ENCODE data around the gene GPS1. TPM values are rescaled to one million over a fixed set of nuclear protein-coding genes. Genes with fewer than 3 reads are reported as not detected.

The GPS1 gene
- total and polyA plus RNA-seq, 2 donors (not counting 1 experiment from before 2014, with no cell fraction given): 80.5 to 124 TPM

DNA sequence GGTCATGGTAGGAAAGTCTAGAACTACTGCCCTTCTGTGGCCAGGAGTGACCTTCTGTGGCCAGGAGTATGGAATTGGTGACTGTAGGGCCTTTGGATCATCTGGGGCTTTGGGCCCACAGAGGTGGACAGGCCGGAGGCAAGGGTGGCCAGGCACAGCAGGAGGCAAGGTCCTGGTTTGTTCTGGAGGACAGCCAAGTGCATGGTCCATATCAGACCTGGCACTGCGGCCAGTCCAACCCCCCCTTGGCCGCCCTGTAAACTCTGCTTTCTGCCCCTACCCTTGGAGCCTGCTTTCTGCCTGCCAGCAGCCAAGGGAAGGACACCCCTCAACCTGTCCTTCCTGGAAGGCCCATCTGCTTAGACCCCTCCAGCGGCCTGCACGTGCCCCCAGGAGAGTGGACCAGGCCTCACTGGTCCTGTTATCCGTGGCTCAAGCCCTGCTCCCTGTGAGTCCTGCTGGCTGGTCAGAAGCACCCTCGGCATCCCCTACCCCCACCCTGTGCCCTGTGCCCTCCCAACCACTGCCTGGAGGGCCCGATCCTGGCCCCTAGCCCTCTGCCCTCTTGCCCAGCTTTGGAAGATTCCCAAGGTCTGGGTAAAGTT, 11.9 kb upstream of the GPS1 start:
- Mint-ChIP-seq H3K4me3 (peak overlapping the region; percentile 24), H3K27ac (no peak overlapping the region), H3K4me1 (peaks cover 22% of the 10 kb centered on the region), H3K27me3 (no peaks in the 10 kb centered on the region), H3K9me3 (ENCODE audit: insufficient read depth) (no peaks in the 10 kb centered on the region)
- WGBS (ENCODE audit: insufficient coverage): 98% methylated on average over 8 of the region's 8 CpGs
- no peak overlapping the region for H3K4me2 ChIP-seq (replicated peaks; ENCODE audit: low read depth, low read length, poor library complexity, severe bottlenecking)
- no peak for DNase-seq
- ATAC-seq (ENCODE audit: low read depth): no peak
- ChIA-PET CTCF (interaction anchor here (1.3 kb wide), 1 partner anchor 58 kb away, joined by 3 read pairs; the partner anchor contains the start of gene FASN), POLR2A (no interaction called here)
- H3K4me3 ChIP-seq (ENCODE audit: control extremely low read depth in 1 of 5, extremely low read depth in 1 of 5, insufficient read depth in 1 of 5, low read depth in 2 of 5, low read length in 4 of 5): no peak overlapping the region
- H3K4me1 ChIP-seq (ENCODE audit: control insufficient read depth in 2 of 2, insufficient read depth in 2 of 2, low read length in 2 of 2): peaks cover 18 to 19% of the 10 kb centered on the region in 2 donors
- H3K27me3 ChIP-seq (replicated peaks in 1 of 4; ENCODE audit: control extremely low read depth in 1 of 4, control insufficient read depth in 3 of 4, insufficient read depth in 4 of 4, low read length in 3 of 4): no peaks in the 10 kb centered on the region
- intact Hi-C loops (cut with micrococcal nuclease): loop anchor here (10.0 kb wide), 1 partner anchor 515 kb away; no protein-coding TSS in a partner anchor
- H3K79me2 ChIP-seq (ENCODE audit: control insufficient read depth, insufficient read depth, low read length): peaks cover 14% of the 10 kb centered on the region
- no peak overlapping the region for H3K27ac ChIP-seq (ENCODE audit: low read length in 2 of 2)
- H3K9me3 ChIP-seq (ENCODE audit: control extremely low read depth in 1 of 3, control insufficient read depth in 2 of 3, insufficient read depth in 1 of 3, low read length in 2 of 3): peaks cover 0 to 2% (median 0%) of the 10 kb centered on the region in 3 donors
- no peaks in the 10 kb centered on the region for H3K36me3 ChIP-seq (replicated peaks in 1 of 2; ENCODE audit: control extremely low read depth in 1 of 2, control insufficient read depth in 1 of 2, extremely low read depth in 1 of 2, insufficient read depth in 2 of 2, low read length in 1 of 2)
- no peak overlapping the region for H3K9ac ChIP-seq (ENCODE audit: low read length)
- H4K20me1 ChIP-seq (ENCODE audit: control insufficient read depth, insufficient read depth, low read length, poor library complexity, severe bottlenecking): peaks cover 18% of the 10 kb centered on the region
- TF ChIP-seq EZH2 (IDR thresholded peaks at IDR 0.05; ENCODE audit: borderline replicate concordance, insufficient read depth, low read depth, low read length, poor library complexity, severe bottlenecking): no peak
- no peak overlapping the region for H2AFZ ChIP-seq (ENCODE audit: insufficient read depth, low read depth, low read length, poor library complexity, severe bottlenecking)

DNA sequence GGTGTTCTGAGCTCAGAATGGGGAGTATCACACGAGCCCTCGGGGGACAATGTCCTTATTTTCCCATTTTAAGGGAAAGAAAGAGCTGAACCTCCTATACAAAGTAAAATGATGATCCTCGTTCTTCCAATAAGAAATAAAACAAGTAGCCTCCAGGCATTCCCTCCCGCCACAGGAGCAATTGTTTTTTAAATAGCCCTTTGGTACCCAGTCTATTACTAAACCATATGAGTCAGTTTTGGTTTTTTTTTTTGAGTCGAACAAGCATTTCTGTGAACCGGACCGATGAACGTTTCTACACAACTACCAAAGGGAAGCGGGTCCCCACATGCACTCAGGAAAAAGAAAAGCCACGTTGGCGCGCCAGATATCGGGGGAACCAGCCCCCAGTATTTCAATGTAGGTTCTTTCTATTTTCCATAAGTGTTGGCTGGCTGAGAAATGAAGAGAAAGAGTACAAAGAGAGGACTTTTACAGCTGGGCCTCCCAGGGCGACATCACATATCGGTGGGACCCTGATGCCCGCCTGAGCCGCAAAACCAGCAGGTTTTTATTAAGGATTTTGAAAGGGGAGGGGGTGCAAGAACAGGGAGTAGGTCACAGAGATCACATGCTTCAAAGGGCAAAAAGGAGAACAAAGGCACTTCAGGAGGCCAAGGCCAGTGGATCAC, 10.4 kb upstream of the GPS1 start:
- Mint-ChIP-seq H3K9me3 (ENCODE audit: insufficient read depth) (no peaks in the 10 kb centered on the region), H3K4me3 (no peak overlapping the region), H3K4me1 (peaks cover 13% of the 10 kb centered on the region), H3K27me3 (no peaks in the 10 kb centered on the region), H3K27ac (no peak overlapping the region)
- 94% methylated on average over 5 of the region's 17 CpGs for WGBS (ENCODE audit: insufficient coverage)
- no peak overlapping the region for H2AFZ ChIP-seq (ENCODE audit: insufficient read depth, low read depth, low read length, poor library complexity, severe bottlenecking)
- H3K27ac ChIP-seq (ENCODE audit: low read length in 2 of 2): no peak overlapping the region
- intact Hi-C loops (cut with micrococcal nuclease): no loop called here
- TF ChIP-seq EZH2 (IDR thresholded peaks at IDR 0.05; ENCODE audit: borderline replicate concordance, insufficient read depth, low read depth, low read length, poor library complexity, severe bottlenecking): no peak
- TF ChIP-seq, protein P1, sequence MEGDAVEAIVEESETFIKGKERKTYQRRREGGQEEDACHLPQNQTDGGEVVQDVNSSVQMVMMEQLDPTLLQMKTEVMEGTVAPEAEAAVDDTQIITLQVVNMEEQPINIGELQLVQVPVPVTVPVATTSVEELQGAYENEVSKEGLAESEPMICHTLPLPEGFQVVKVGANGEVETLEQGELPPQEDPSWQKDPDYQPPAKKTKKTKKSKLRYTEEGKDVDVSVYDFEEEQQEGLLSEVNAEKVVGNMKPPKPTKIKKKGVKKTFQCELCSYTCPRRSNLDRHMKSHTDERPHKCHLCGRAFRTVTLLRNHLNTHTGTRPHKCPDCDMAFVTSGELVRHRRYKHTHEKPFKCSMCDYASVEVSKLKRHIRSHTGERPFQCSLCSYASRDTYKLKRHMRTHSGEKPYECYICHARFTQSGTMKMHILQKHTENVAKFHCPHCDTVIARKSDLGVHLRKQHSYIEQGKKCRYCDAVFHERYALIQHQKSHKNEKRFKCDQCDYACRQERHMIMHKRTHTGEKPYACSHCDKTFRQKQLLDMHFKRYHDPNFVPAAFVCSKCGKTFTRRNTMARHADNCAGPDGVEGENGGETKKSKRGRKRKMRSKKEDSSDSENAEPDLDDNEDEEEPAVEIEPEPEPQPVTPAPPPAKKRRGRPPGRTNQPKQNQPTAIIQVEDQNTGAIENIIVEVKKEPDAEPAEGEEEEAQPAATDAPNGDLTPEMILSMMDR (IDR thresholded peaks at IDR 0.05): no peak
- ATAC-seq (ENCODE audit: low read depth) (no peak), DNase-seq (no peak)
- H3K27me3 ChIP-seq (replicated peaks in 1 of 4; ENCODE audit: control extremely low read depth in 1 of 4, control insufficient read depth in 3 of 4, insufficient read depth in 4 of 4, low read length in 3 of 4): no peaks in the 10 kb centered on the region
- H3K4me2 ChIP-seq (replicated peaks; ENCODE audit: low read depth, low read length, poor library complexity, severe bottlenecking): no peak overlapping the region
- no peak overlapping the region for H3K4me3 ChIP-seq (ENCODE audit: control extremely low read depth in 1 of 5, extremely low read depth in 1 of 5, insufficient read depth in 1 of 5, low read depth in 2 of 5, low read length in 4 of 5)
- H3K4me1 ChIP-seq (ENCODE audit: control insufficient read depth in 2 of 2, insufficient read depth in 2 of 2, low read length in 2 of 2): peaks cover 12 to 14% of the 10 kb centered on the region in 2 donors
- peaks cover 9% of the 10 kb centered on the region for H4K20me1 ChIP-seq (ENCODE audit: control insufficient read depth, insufficient read depth, low read length, poor library complexity, severe bottlenecking)
- H3K79me2 ChIP-seq (ENCODE audit: control insufficient read depth, insufficient read depth, low read length): peaks cover 6% of the 10 kb centered on the region
- H3K9ac ChIP-seq (ENCODE audit: low read length): no peak overlapping the region
- ChIA-PET POLR2A (interaction anchor here (0.6 kb wide), 1 partner anchor 533 kb away, joined by 6 read pairs; no protein-coding TSS in a partner anchor), CTCF (interaction anchor here (0.7 kb wide), 1 partner anchor 43 kb away, joined by 3 read pairs; no protein-coding TSS in a partner anchor)
- H3K9me3 ChIP-seq (ENCODE audit: control extremely low read depth in 1 of 3, control insufficient read depth in 2 of 3, insufficient read depth in 1 of 3, low read length in 2 of 3): peaks cover 0 to 2% (median 0%) of the 10 kb centered on the region in 3 donors
- H3K36me3 ChIP-seq (replicated peaks in 1 of 2; ENCODE audit: control extremely low read depth in 1 of 2, control insufficient read depth in 1 of 2, extremely low read depth in 1 of 2, insufficient read depth in 2 of 2, low read length in 1 of 2): no peaks in the 10 kb centered on the region
